ENCODE results near the gene MRPL38.

The MRPL38 gene

GRCh38 chr17:75920045-75920560, 15.4 kb upstream of the MRPL38 start:
- DNase-seq (ENCODE audit: low read depth in 2 of 2, low spot score in 1 of 2): no peak

GRCh38 chr17:75919611-75920010, 14.9 kb upstream of the MRPL38 start:
- DNase-seq (ENCODE audit: low read depth in 2 of 2, low spot score in 1 of 2): no peak

GRCh38 chr17:75917917-75918445, 13.3 kb upstream of the MRPL38 start:
- DNase-seq (ENCODE audit: low read depth in 2 of 2, low spot score in 1 of 2): no peak

GRCh38 chr17:75917141-75917916, 12.6 kb upstream of the MRPL38 start:
- DNase-seq (ENCODE audit: low read depth in 2 of 2, low spot score in 1 of 2): no peak

- DNase-seq (ENCODE audit: low read depth in 2 of 2, low spot score in 1 of 2): no peak
Observed at GRCh38 chr17:75915268-75915667, 10.6 kb upstream of the MRPL38 start.

- no peak for DNase-seq (ENCODE audit: low read depth in 2 of 2, low spot score in 1 of 2)
Observed at GRCh38 chr17:75914643-75915267, 10.1 kb upstream of the MRPL38 start.

GRCh38 chr17:75913537-75914210, 9.0 kb upstream of the MRPL38 start:
- DNase-seq (ENCODE audit: low read depth in 2 of 2, low spot score in 1 of 2): no peak

GRCh38 chr17:75910699-75911098, 6.0 kb upstream of the MRPL38 start:
- no peak for DNase-seq (ENCODE audit: low read depth in 2 of 2, low spot score in 1 of 2)

GRCh38 chr17:75909812-75910274, 5.2 kb upstream of the MRPL38 start:
- no peak for DNase-seq (ENCODE audit: low read depth in 2 of 2, low spot score in 1 of 2)

- DNase-seq (ENCODE audit: low read depth in 2 of 2, low spot score in 1 of 2): no peak
Observed at GRCh38 chr17:75909051-75909811, 4.5 kb upstream of the MRPL38 start.

GRCh38 chr17:75908201-75908600, 3.5 kb upstream of the MRPL38 start:
- DNase-seq (ENCODE audit: low read depth in 2 of 2, low spot score in 1 of 2): no peak

- no peak for DNase-seq (ENCODE audit: low read depth in 2 of 2, low spot score in 1 of 2)
Observed at GRCh38 chr17:75906143-75906884, 1.6 kb upstream of the MRPL38 start.

- DNase-seq (ENCODE audit: low read depth in 2 of 2, low spot score in 1 of 2): no peak
Observed at GRCh38 chr17:75902406-75902805, 2.3 kb downstream of the MRPL38 start.

GRCh38 chr17:75901727-75902126, 3.0 kb downstream of the MRPL38 start:
- DNase-seq (ENCODE audit: low read depth in 2 of 2, low spot score in 1 of 2): no peak

GRCh38 chr17:75900691-75901533, 3.8 kb downstream of the MRPL38 start:
- DNase-seq (ENCODE audit: low read depth in 2 of 2, low spot score in 1 of 2): no peak

- DNase-seq (ENCODE audit: low read depth in 2 of 2, low spot score in 1 of 2): no peak
Observed at GRCh38 chr17:75899767-75900468, 4.8 kb downstream of the MRPL38 start.

- no peak for DNase-seq (ENCODE audit: low read depth in 2 of 2, low spot score in 1 of 2)
Observed at GRCh38 chr17:75899353-75899752, 5.3 kb downstream of the MRPL38 start.

- DNase-seq (ENCODE audit: low read depth in 2 of 2, low spot score in 1 of 2): no peak
Observed at GRCh38 chr17:75898791-75899190, 5.9 kb downstream of the MRPL38 start.

- DNase-seq (ENCODE audit: low read depth in 2 of 2, low spot score in 1 of 2): no peak
Observed at GRCh38 chr17:75898065-75898464, 6.6 kb downstream of the MRPL38 start.

Data from stimulated activated CD8-positive, alpha-beta memory T cell treated with anti-CD3 and anti-CD28 coated beads, Interleukin-4, amount 100 ng/mL, for 1 hour (primary cell).